ENCODE results near the gene SUCLG2.

DNA sequence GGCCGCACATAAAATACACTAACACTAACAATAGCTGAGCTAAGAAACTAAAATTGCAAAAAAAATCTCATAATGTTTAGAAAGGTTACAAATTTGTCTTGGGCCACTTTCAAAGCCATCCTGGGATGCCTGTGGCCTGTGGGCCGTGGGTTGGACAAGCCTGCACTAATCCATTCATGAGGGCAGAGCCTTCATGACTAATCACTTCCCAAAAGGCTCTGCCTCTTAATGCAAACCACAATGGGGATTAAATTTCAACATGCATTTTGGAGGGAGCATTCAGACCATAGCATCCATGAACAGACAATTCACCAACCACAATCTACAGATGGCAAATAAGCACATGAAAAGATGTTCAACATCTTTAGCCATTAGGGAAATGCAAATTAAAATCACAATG, 128.2 kb downstream of the SUCLG2 start:
- TF ChIP-seq, protein P1, sequence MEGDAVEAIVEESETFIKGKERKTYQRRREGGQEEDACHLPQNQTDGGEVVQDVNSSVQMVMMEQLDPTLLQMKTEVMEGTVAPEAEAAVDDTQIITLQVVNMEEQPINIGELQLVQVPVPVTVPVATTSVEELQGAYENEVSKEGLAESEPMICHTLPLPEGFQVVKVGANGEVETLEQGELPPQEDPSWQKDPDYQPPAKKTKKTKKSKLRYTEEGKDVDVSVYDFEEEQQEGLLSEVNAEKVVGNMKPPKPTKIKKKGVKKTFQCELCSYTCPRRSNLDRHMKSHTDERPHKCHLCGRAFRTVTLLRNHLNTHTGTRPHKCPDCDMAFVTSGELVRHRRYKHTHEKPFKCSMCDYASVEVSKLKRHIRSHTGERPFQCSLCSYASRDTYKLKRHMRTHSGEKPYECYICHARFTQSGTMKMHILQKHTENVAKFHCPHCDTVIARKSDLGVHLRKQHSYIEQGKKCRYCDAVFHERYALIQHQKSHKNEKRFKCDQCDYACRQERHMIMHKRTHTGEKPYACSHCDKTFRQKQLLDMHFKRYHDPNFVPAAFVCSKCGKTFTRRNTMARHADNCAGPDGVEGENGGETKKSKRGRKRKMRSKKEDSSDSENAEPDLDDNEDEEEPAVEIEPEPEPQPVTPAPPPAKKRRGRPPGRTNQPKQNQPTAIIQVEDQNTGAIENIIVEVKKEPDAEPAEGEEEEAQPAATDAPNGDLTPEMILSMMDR (IDR thresholded peaks at IDR 0.05): no peak
- TF ChIP-seq POLR2AphosphoS5 (IDR thresholded peaks at IDR 0.05): no peak
- TF ChIP-seq POLR2A (IDR thresholded peaks at IDR 0.05): no peak
- TF ChIP-seq EP300 (IDR thresholded peaks at IDR 0.05): no peak
